Measurements from ENCODE around the gene LRRC57.

Gene LRRC57

GRCh38 chr15:42490671-42491538 lies 57.7 kb downstream of the LRRC57 start, which contains the start of gene ZNF106:
TSS of gene ZNF106 (minus strand) at chr15:42491141. CDS start at chr15:42472289, 18,852 bp downstream.
- DNase-seq, result peak; percentile 73

DNA sequence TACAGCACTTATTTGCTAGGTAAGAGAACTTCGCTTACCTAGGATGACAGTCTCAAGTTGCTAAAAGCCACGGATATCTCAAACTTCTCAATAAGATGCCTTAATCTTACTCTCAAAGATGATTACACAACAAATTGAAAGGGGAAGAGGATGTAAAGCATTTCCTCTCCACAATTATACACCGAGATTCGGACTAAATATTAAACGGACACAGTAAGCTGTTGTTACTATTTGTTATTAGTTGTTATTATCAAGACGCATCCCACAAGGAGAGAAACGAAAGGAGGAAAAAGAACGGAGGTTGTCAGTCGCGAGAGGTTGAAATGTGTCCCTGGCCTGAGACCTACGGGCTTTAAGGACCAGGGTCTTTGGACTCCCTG lies 58.3 kb downstream of the LRRC57 start:
- no peak for DNase-seq

Measured in NCI-H1048 (cell line).